Measurements from ENCODE around the gene FAM174B. TPM values are rescaled to one million over a fixed set of nuclear protein-coding genes. Genes with fewer than 3 reads are reported as not detected.

The FAM174B gene
- total and polyA plus RNA-seq, 4 donors, result 2.5 to 4.5 (median 3.8) TPM

GRCh38 chr15:92601592-92602266 is 53.8 kb downstream of the FAM174B start:
- WGBS, result 91% methylated on average over 3 of the region's 3 CpGs

GRCh38 chr15:92600856-92601255 is 54.7 kb downstream of the FAM174B start:
- no peaks in the 10 kb centered on the region for H3K27me3 ChIP-seq (ENCODE audit: control insufficient read depth in 4 of 4, insufficient read depth in 4 of 4, low read length in 3 of 4)
- H3K27ac ChIP-seq (ENCODE audit: low read depth in 1 of 2, low read length in 2 of 2), result no peak overlapping the region
- TF ChIP-seq SP1 (IDR thresholded peaks at IDR 0.05) (no peak), RAD21 (IDR thresholded peaks at IDR 0.05) (no peak), ATF3 (IDR thresholded peaks at IDR 0.05) (no peak), HNF4G (IDR thresholded peaks at IDR 0.05) (no peak), REST (IDR thresholded peaks at IDR 0.05) (no peak), TAF1 (conservative IDR thresholded peaks at IDR 0.05) (no peak), NR2F2 (IDR thresholded peaks at IDR 0.05) (no peak), HNF4A (conservative IDR thresholded peaks at IDR 0.05) (no peak)
- H3K4me1 ChIP-seq (ENCODE audit: control insufficient read depth in 4 of 4, insufficient read depth in 4 of 4, low read length in 3 of 4), result peaks cover 0 to 1% (median 0%) of the 10 kb centered on the region in 4 donors
- 64% methylated on average over 3 of the region's 3 CpGs for WGBS
- no peak for DNase-seq (ENCODE audit: low spot score)
- H3K4me3 ChIP-seq (ENCODE audit: low read depth in 1 of 3, low read length in 3 of 3), result no peak overlapping the region
- no peak overlapping the region for H3K9ac ChIP-seq (ENCODE audit: low read depth in 1 of 2, low read length in 2 of 2)
- no peaks in the 10 kb centered on the region for H3K9me3 ChIP-seq (ENCODE audit: control insufficient read depth in 4 of 4, low read length in 3 of 4)
- H3K36me3 ChIP-seq (ENCODE audit: control insufficient read depth in 4 of 4, insufficient read depth in 3 of 4, low read depth in 1 of 4, low read length in 3 of 4), result no peaks in the 10 kb centered on the region

More at GRCh38 chr15:92601592-92602266, 53.8 kb downstream of the FAM174B start:
- H3K4me1 ChIP-seq (ENCODE audit: control insufficient read depth in 4 of 4, insufficient read depth in 4 of 4, low read length in 3 of 4), result peaks cover 0 to 7% (median 2%) of the 10 kb centered on the region in 4 donors
- no peak overlapping the region for H3K9ac ChIP-seq (ENCODE audit: low read depth in 1 of 2, low read length in 2 of 2)
- H3K36me3 ChIP-seq (ENCODE audit: control insufficient read depth in 4 of 4, insufficient read depth in 3 of 4, low read depth in 1 of 4, low read length in 3 of 4), result no peaks in the 10 kb centered on the region
- DNase-seq (ENCODE audit: low spot score), result no peak
- H3K4me3 ChIP-seq (ENCODE audit: low read depth in 1 of 3, low read length in 3 of 3), result no peak overlapping the region
- H3K9me3 ChIP-seq (ENCODE audit: control insufficient read depth in 4 of 4, low read length in 3 of 4), result no peaks in the 10 kb centered on the region
- no peak overlapping the region for H3K27ac ChIP-seq (ENCODE audit: low read depth in 1 of 2, low read length in 2 of 2)
- TF ChIP-seq HNF4G (IDR thresholded peaks at IDR 0.05), result no peak
- TF ChIP-seq TAF1 (conservative IDR thresholded peaks at IDR 0.05), result no peak
- no peaks in the 10 kb centered on the region for H3K27me3 ChIP-seq (ENCODE audit: control insufficient read depth in 4 of 4, insufficient read depth in 4 of 4, low read length in 3 of 4)

GRCh38 chr15:92599394-92599970 is 56.1 kb downstream of the FAM174B start:
- Histone ChIP-seq H3K36me3 (ENCODE audit: control insufficient read depth in 4 of 4, insufficient read depth in 3 of 4, low read depth in 1 of 4, low read length in 3 of 4) (no peaks in the 10 kb centered on the region), H3K27ac (ENCODE audit: low read depth in 1 of 2, low read length in 2 of 2) (no peak overlapping the region), H3K27me3 (ENCODE audit: control insufficient read depth in 4 of 4, insufficient read depth in 4 of 4, low read length in 3 of 4) (no peaks in the 10 kb centered on the region), H3K9me3 (ENCODE audit: control insufficient read depth in 4 of 4, low read length in 3 of 4) (no peaks in the 10 kb centered on the region), H3K4me3 (ENCODE audit: low read depth in 1 of 3, low read length in 3 of 3) (no peak overlapping the region), H3K4me1 (ENCODE audit: control insufficient read depth in 4 of 4, insufficient read depth in 4 of 4, low read length in 3 of 4) (no peaks in the 10 kb centered on the region), H3K9ac (ENCODE audit: low read depth in 1 of 2, low read length in 2 of 2) (no peak overlapping the region)
- TF ChIP-seq EGR1 (IDR thresholded peaks at IDR 0.05; ENCODE audit: low read depth in 2 of 2) (no peak), HNF4A (conservative IDR thresholded peaks at IDR 0.05) (no peak), GABPA (IDR thresholded peaks at IDR 0.05 in 1 of 2, conservative IDR thresholded peaks at IDR 0.05 in 1 of 2) (no peak), FOXA2 (IDR thresholded peaks at IDR 0.05) (no peak), SP1 (IDR thresholded peaks at IDR 0.05) (no peak)
- WGBS, result 53% methylated on average over 4 of the region's 4 CpGs
- no peak for DNase-seq (ENCODE audit: low spot score)

All from liver (tissue), 9 donors.